GM15510 (cell line): Measurements from ENCODE around the gene CEMIP.

ENCODE experiments used
- POLR2A ChIP-seq: IDR thresholded peaks from 3 replicates; pipeline ENCODE4 v1.6.1; 2011; ENCODE audit warnings: borderline replicate concordance; ENCODE audit not compliant: insufficient read length; ENCODE audit errors: extremely low read depth

CEMIP gene

DNA sequence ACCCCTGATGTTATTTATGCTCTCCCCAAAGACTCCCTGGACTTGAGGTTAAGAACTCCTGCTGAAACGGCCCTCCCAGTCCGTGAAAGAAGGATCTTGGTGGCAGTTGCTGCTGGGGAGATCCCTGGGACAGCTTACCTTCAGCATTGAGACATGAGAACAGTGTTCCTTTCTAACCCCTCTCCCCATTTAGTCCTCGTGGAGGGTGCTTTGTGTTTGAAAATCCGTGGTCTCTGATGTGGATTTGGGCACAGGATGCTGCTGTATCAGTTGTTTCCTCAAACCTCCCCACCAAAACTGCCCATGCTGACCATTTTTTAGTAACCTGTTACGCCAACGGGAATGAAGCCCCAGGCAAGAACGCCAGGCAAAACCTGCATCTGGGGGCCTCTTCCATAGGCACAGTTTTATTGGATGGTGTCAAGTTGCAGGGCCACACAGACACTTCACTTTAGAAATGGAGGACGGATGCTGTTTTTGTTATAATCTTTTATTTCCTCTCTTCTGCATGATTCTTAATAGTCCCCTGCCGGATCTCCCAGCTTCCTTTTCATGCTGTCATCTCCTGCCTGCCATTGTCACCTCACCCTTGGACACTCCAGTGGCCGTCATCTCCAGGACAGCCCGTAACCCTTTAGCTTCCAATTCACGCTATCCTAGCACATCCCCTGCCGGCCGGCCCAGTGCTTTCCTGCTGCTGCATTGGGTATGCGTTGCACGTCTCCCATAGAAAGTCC is 31.7 kb upstream of the CEMIP start:
- no peak for TF ChIP-seq POLR2A

DNA sequence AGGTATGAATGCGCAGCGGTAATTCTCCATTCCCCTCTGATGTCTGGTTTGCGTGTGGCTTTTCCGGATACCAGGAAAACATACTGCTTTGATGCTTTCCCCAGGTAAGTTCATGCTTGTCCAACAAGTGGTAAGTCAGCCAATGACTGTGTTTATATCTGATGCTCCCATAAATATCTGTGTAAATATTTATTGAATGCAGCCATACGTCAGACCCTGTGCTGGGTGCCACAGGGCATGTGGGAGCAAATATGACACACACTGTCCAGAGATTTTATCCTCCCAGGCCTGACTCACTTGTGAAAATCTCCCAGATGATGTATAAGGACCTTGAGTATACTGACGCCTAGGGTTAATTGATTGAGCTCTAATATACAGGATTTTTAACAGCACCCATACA is 29.6 kb upstream of the CEMIP start:
- no peak for TF ChIP-seq POLR2A

DNA sequence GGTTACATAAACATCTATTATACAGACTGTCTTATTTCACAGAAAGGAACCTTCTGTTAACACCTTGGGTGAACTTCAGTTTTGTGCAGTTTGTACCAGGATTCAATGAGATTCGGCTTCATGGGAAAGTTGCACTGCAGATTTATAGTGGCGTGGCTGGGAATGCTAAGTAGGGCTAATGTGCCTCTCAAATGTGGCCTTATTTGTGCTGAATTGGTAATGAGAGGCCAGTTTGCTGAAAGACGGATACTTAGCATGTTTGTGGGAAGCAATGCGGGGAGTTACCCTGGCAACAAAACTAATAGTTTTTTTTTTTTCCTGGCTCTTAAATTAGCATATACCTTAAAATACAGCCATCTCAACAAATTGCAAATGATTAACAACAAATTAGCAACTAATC is 28.6 kb upstream of the CEMIP start:
- TF ChIP-seq POLR2A, result no peak

DNA sequence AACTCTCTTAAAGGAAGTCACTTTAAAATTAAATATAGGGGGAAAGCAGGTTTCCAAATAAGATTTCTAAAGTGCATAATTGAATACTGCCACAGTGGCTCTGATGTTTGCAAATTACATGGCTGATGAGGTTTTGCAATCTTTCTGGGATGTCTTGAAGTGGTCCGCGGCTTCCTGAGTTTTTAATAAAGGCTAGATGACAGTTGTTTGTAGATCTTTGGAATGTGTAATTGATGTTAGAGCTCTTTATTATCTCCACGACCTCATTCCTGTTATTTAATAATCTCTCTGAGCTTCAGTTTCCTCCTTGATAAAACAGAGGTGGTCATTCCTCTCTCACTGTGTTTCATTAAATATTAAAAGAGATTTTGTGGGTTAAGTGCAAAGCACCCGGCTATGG is 27.0 kb upstream of the CEMIP start:
- no peak for TF ChIP-seq POLR2A

DNA sequence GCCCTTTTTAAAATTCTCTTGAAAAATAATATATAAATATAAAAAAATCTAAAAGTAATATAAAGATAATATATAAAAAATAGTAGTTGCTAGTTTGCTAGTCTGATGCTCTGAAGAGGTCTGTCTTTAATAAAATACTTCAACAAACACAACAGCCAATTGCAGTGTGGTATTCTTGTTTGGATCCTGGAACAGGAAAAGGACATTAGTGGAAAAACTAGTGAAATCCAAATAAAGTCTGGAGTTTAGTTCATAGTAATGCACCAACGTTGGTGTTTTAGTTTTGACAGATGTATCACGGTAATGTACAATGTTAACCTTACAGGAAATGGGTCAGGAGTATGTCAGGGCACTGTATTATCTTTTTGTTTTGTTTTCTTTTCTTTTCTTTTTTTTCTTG is 26.0 kb upstream of the CEMIP start:
- no peak for TF ChIP-seq POLR2A

DNA sequence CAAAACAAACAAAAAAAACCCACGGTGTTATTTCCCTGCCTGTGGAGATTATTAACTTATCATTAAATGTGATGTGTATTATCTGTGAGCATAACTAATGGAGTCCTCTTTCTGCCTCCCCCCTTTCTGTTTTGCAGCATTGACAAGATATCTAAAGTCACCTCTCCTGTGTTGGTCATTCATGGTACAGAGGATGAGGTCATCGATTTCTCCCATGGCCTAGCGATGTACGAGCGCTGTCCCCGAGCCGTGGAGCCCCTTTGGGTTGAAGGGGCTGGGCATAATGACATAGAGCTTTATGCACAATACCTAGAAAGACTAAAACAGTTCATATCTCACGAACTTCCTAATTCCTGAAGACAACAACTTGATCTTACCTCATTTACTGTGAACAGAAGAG is 25.2 kb upstream of the CEMIP start:
- TF ChIP-seq POLR2A, result no peak

DNA sequence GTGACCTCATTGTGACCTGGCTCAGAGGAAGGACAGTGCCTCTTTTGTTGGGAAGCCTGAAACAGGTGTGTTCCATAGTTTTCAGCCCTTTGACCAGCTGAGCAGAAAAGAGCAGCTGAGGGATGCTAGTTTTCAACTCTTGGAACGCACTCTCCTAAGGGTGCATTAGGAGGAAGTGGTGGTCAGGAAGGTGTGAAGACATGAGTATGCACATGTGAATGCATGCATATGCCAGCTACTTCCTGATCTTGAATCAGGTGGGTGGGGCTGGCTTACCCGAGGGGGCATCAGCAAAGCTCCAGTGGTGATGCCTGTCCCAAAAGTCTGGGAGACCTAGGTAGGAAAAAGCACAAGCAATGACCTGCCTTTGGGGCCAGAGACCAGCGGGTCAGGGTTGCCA is 23.3 kb upstream of the CEMIP start:
- no peak for TF ChIP-seq POLR2A

DNA sequence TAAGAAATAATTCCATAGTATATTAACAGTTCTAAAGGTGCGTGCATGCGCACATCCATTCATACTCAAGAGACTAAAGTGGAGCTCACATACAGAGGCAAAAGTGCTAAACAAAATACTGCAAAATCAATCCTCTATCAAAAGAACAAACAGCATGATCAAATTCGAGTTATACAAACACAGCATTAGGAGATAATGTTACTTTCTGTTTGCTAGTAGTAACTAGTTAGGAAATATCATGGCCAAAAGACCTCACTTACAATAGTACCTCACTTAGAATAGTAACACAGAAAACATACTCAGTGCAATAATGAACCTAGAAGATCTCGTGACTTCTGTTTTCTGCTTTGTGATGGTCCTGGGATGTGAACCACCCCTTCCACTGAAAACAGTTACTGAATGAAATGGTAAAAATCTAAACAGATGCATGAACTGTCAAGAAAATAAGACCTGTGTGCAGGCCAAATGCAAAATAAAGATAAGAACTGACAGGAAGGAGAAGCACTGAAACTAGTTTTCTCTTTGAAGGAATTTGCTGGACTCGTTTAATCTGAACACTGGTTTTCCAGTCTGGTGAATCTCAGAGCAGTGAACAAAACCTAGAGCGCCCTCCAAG is 20.9 kb upstream of the CEMIP start:
- TF ChIP-seq POLR2A, result no peak

DNA sequence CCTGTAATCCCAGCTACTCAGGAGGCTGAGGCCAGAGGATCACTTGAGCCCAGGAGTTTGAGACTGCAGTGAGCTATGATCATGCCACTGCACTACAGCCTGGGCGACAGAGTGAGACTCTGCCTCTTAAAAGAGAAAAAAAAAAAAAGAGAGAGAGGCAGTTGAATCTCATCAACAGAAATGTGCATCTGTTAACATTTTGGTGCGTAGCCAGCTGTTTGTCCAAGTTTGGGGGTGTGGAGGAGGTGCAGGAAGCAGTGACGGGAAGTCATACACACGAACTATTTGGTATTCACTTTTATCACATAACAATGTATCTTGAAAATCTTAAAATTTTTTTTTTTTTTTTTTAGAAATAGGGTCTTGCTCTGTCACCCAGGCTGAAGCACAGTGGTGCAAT is 18.2 kb upstream of the CEMIP start:
- no peak for TF ChIP-seq POLR2A

DNA sequence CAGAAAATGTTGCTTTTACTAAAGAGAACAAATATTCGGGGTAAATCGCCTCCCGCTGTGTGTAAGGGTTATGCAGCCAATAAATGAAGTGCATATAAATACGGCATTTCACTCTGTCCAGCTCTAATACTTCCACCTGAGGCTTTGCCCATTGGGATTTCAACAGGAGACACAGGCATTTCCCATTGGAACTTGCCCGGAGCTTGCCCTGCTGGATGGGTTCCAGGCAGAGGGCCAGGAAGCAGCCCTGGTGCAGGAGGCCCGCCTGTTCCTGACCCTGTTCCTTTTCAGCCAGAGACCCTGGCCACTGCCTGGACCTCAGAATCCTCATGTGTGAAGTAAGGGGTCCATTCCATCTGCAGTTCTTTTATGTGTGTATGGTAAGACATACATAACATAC is 17.4 kb upstream of the CEMIP start:
- no peak for TF ChIP-seq POLR2A

DNA sequence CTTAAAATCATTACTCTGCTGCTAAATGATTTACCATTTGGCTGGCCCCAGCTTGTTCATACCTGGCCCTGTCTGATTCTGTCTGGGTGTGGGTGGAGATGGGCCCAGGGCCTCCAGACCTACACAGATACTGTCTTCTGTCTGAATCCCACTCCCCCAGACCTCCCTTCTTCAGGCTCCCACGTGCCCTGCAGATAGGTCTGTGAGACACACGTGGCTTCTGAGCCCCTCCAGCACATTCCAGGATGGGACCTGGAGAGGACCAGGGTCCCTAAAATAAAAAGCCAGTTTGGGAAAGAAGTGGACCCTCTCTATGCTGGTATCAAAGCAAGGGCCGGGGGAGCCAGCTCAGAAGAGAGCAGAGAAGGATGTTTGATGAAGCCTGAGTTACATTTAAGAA is 14.6 kb upstream of the CEMIP start:
- no peak for TF ChIP-seq POLR2A

DNA sequence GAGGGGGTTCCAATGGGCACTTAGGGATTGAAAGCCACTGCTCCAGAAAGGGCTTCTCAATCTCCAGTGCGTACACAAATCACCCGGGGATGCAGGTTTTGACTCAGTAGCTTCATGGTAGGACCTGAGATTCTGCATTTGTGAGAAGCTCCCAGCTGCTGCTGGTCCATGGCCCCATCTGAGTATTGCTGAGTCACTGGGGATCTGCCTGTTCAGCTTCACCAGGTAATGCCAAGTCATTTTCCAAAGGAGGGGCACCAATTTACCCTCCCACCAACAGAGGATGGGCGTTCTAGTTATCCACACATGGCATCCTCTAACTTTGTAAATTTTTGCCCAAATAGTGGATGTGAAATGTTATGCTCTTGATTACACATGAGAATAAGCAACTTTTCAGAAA is 12.9 kb upstream of the CEMIP start:
- no peak for TF ChIP-seq POLR2A

DNA sequence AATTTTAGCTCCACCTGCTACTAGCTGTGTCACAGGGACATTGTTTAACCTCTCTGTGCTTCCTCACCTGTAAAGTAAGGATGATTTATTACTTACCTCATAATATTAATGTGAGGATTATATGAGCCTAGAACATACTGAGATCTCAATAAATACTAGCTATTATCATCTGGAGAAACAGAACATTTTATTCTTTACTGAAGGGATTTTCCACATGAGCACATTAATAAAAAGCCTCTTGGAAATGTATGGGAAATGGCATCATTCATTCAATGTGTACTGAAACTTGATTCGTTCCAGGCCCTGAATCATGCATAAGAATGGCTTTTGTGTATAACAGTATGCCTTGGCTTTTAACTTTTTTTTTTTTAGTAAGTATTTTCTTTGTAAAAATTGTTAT is 11.0 kb upstream of the CEMIP start:
- TF ChIP-seq POLR2A, result no peak

DNA sequence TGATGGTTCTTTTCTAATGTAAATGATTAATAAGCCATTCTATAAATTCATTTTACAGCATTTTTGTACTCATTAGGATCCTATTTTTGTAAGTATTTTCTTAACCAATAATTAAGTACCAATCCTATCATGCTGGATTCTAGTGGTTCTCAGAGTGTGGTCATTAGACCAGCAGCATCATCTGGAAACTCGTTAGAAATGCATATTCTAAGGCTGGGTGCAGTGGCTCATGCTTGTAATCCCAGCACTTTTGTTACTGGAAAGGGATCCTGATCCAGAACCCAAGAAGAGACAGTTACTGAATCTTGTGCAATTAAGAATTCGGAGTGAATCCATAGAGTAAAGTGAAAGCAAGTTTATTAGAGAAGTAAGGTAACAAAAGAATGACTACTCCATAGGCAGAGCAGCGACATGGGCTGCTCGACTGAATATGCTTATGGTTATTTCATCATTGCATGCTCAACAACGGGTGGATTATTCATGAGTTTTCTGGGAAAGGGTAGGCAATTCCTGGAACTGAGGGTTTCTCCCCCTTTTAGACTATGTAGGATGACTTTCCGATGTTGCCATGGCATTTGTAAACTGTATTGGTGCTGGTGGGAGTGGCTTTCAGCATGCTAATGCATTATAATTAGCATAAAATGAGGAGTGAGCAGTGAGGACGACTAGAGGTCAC is 9.9 kb upstream of the CEMIP start:
- no peak for TF ChIP-seq POLR2A

DNA sequence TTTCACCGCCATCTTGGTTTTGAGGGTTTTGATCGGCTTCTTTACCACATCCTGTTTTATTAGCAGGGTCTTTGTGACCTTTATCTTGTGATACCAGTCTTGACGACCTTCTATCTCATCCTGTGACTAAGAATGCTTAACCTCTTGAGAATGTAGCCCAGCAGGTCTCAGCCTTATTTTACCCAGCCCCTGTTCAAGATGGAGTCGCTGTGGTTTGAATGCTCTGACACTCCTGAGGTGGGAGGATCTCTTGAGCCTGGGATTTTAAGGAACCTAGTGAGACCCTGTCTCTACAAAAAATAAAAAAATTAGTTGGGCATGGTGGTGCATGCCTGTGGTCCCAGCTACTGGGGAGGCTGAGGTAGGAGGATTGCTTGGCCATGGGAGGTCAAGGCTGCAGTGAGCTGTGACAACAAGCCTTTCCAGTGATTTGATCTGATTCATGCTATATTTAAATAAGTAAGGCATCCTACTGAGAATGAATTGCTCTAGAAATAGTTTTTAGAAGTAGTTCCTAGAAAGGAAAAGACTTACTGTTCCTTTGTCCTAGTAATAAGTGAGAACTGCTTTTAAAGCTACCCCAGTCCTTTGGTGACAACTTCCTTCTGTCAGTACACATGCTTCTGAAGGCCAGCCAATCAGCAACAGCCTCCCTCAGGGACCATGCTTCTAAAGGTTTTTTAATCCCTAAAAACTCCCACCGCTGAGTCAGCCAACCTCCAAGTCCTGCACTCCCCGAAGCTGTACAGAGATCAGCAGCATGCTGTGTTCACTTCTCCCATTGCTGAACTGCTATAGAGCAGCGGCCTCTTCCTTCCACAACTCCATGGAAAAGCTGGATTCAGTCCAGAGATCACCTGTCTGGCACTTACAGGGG is 9.1 kb upstream of the CEMIP start:
- TF ChIP-seq POLR2A, result no peak
